ENCODE results near the gene CFAP46. TPM values are rescaled to one million over a fixed set of nuclear protein-coding genes. Genes with fewer than 3 reads are reported as not detected.
"Not testable (repeated sequence)": the region's sequence is repeated elsewhere in the genome, so short reads cannot be mapped to it uniquely, and the experiment has no call there.

The CFAP46 gene
- total and polyA plus RNA-seq, 2 of the 8 experiments (the other 6 are each of a cell fraction or from before 2014, with no cell fraction given), result 2.6 to 4.8 TPM

- H3K56ac ChIP-seq (replicated peaks; ENCODE audit: insufficient read length, low read depth, low read length); H2BK20ac ChIP-seq (ENCODE audit: low read length); DNase-seq (ENCODE audit: low read depth in 1 of 2, low spot score in 2 of 2); H4K5ac ChIP-seq (ENCODE audit: insufficient read length, low read depth, low read length); H2AFZ ChIP-seq (ENCODE audit: low read length); POLR2A ChIA-PET (ENCODE audit: partially characterized antibody); H3K4me3 ChIP-seq (ENCODE audit: extremely low read depth in 1 of 4, insufficient read depth in 2 of 4, low read depth in 3 of 4, low read length in 4 of 4); H2AK5ac ChIP-seq (ENCODE audit: low read depth, low read length); FAIRE-seq; H3K23ac ChIP-seq (ENCODE audit: insufficient read length); H3K27ac ChIP-seq (ENCODE audit: low read depth, low read length); H3K36me3 ChIP-seq (ENCODE audit: control insufficient read depth in 2 of 4, insufficient read depth in 4 of 4, low read length in 3 of 4); H3K23me2 ChIP-seq (ENCODE audit: low read depth, low read length); H2BK12ac ChIP-seq (ENCODE audit: low read depth, low read length); H2BK15ac ChIP-seq (ENCODE audit: low read length); H3K4me1 ChIP-seq (replicated peaks in 1 of 4; ENCODE audit: control insufficient read depth in 3 of 4, insufficient read depth in 4 of 4, low read length in 3 of 4); CTCF ChIA-PET (ENCODE audit: partially characterized antibody); H3K9me3 ChIP-seq (ENCODE audit: insufficient read depth in 2 of 2, low read depth in 1 of 2, low read length in 1 of 2); H3K14ac ChIP-seq (ENCODE audit: insufficient read length); H3K4ac ChIP-seq (replicated peaks; ENCODE audit: insufficient read length, low read depth, low read length); H3K27me3 ChIP-seq (replicated peaks in 1 of 4; ENCODE audit: control insufficient read depth in 3 of 4, extremely low read depth in 1 of 4, insufficient read depth in 3 of 4, low read length in 3 of 4); H2BK120ac ChIP-seq (replicated peaks; ENCODE audit: low read depth, low read length); H3K79me1 ChIP-seq (ENCODE audit: low read depth, low read length); H3K9ac ChIP-seq (replicated peaks in 1 of 4; ENCODE audit: extremely low read depth in 1 of 4, low read depth in 3 of 4, low read length in 3 of 4); H2BK5ac ChIP-seq (ENCODE audit: low read depth, low read length); H4K20me1 ChIP-seq (replicated peaks in 1 of 2; ENCODE audit: control insufficient read depth in 1 of 2, insufficient read depth in 2 of 2, low read length in 2 of 2); H4K91ac ChIP-seq (replicated peaks; ENCODE audit: insufficient read length, low read length); H3K4me2 ChIP-seq (ENCODE audit: insufficient read depth in 1 of 2, low read depth in 2 of 2, low read length in 2 of 2); H3K79me2 ChIP-seq (ENCODE audit: control insufficient read depth in 1 of 2, insufficient read depth in 2 of 2, low read length in 2 of 2); H4K8ac ChIP-seq (ENCODE audit: extremely low read depth, insufficient read depth, low read length); H3K18ac ChIP-seq (ENCODE audit: extremely low read depth, low read length): not testable (repeated sequence)
- whole genome bisulfite sequencing, 2 experiments (ENCODE audit: extremely low coverage in 1 of 2, insufficient coverage in 1 of 2, insufficient read length in 1 of 2, insufficient replicate concordance in 2 of 2, low coverage in 1 of 2, low lambda C conversion rate in 2 of 2, missing lambda C conversion rate in 1 of 2), result no CpG with 5 or more reads among the region's 3 CpGs
These were observed 11.7 kb downstream of the CFAP46 start for GRCh38 chr10:132930701-132931100.
